G401 (cell line): Measurements from ENCODE around the gene FKTN. TPM values are rescaled to one million over a fixed set of nuclear protein-coding genes. Genes with fewer than 3 reads are reported as not detected.
"Not testable (repeated sequence)": the region's sequence is repeated elsewhere in the genome, so short reads cannot be mapped to it uniquely, and the experiment has no call there.

ENCODE experiments used
- DNase-seq: peaks from one replicate; pipeline ENCODE4 v3.0.0-alpha.2; 2015; ENCODE audit warnings: low spot score
- in situ Hi-C: cut with HindIII; loops from 2 replicates; pipeline ENCODE4 v1.10.0; 2016; ENCODE audit warnings: low sequenced_read_pairs, mixed read lengths
- total RNA-seq: library from RNA; depleted of rRNA; stranded (reverse); fragments of >200 nt; shearing (Covaris generic); gene quantifications from 2 replicates; pipeline ENCODE4 v1.2.3, GENCODE V29; 2014; rRNA removed

Gene FKTN
- total RNA-seq: 15.1 and 21.9 TPM in 2 replicates

DNA sequence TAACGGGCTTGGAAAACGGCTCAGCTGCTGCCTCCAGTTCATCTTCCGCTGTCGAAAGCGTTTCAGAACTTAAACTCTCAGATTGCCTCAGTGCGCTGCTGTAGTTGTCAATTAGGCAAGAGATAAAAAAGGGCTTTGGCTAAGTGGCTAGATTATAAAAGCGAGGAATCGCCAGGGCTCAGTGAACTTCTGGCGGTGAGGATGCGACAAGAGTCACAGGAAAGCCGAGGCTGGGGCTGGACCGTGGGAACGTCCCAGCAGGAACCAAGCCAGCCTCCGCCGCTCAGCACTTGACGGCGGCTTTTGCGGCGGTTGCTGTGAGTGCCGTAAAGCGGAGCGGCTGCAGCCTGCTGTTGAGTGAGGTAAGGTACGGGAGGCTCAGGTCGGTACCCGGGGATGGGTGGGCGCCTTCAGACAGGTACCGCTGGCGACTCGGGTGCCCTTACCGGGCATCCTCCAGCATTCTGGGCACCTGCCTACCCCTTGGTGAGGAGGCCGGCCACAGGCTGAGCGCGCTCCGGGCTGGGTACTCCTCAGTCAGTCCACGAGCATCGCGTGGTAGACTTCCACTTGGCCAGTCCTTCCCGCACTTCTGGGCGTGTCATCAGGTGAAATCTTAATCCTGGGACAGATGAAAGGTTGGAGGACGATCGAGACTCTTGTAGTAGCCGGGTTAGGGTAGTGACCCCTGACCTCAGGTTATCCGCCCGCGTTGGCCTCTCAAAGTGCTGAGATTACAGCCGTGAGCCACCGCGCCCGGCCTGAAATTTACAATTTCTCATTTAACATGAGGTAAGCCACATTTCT lies at the start of gene FKTN:
TSS of gene FKTN (plus strand) at position 328 of the 807 bp plus-strand sequence. CDS start 16,902 bp downstream, outside the sequence.
- in situ Hi-C loops: no loop called here
- peak; percentile 88 for DNase-seq

DNA sequence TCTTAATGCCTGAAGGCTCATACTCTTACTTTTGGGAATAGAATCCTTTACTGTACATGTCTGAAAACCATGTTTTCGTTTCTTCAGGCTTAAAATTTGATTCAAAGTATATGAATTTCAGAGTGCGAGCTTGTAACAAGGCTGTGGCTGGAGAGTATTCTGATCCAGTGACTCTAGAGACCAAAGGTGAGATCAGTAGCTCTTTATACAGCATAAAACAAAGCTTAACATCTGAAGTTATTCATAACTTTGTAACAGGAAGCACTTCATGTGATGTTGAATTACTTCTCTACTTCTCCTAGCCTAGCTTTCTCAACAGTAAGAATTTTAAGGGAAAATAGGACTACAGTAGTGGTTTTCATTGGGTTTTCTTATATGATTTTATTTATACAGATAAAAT lies 49.4 kb upstream of the FKTN start:
- in situ Hi-C loops: no loop called here
- DNase-seq: no peak

DNA sequence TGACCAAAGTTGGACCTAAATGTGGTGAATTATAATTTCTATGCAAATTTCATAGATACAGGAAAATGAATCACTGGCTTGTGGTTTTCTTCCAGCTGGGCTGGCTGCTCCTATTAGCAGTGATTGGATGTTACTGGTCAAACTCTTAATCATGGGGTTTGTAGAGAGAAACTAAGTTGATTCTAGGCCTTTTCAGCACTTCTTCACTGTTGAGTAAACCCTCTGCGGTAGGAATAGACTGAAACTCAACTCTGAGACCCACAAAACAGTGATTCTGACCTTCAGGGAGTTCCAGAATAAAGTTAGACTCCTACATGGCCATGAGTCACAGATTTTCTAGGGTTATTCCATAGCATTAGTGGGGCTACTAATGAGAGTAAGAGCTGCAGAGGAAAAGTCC lies 47.9 kb upstream of the FKTN start:
- in situ Hi-C loops: no loop called here
- DNase-seq: no peak

DNA sequence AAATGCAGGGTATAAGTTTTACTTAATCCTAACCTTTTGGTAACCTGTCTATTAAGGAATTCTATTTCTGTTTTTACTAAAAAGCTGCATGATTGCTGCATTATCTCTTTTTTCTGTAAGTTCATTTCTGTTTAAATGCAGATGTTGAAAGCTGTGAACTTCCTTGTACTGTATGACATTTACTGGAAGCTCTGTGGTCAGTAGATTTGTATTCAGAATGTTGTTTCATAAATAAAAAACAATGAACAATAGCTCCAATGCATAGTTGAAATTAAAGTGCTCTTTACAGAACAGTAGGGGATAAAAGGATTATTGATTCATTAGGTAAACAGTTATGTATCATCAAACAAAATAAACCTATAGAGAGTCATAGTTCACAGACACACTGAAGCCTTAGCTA lies 46.5 kb upstream of the FKTN start:
- DNase-seq: no peak
- in situ Hi-C loops: no loop called here

DNA sequence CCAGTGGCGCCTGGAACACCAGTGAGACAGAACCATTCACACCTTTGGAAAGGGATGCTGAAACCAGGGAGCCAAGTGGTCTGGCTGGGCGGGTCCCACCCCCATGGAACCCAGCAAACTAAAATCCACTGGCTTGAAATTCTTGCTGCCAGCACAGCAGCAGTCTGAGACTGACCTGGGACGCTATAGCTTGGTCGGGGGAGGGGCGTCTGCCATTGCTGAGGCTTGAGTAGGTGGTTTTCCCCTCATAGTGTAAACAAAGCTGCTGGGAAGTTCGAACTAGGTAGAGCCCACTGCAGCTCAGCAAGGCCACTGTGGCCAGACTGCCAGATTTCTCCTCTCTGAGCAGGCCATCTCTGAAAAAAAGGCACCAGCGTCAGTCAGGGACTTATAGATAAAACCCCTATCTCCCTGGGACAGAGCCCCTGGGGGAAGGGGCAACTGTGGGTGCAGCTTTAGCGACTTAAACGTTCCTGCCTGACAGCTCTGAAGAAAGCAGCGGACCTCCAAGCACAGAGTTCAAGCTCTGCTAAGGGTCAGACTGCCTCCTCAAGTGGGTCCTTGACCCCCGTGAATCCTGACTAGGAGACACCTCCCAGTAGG lies 42.0 kb upstream of the FKTN start:
- DNase-seq: no peak
- in situ Hi-C loops: no loop called here

DNA sequence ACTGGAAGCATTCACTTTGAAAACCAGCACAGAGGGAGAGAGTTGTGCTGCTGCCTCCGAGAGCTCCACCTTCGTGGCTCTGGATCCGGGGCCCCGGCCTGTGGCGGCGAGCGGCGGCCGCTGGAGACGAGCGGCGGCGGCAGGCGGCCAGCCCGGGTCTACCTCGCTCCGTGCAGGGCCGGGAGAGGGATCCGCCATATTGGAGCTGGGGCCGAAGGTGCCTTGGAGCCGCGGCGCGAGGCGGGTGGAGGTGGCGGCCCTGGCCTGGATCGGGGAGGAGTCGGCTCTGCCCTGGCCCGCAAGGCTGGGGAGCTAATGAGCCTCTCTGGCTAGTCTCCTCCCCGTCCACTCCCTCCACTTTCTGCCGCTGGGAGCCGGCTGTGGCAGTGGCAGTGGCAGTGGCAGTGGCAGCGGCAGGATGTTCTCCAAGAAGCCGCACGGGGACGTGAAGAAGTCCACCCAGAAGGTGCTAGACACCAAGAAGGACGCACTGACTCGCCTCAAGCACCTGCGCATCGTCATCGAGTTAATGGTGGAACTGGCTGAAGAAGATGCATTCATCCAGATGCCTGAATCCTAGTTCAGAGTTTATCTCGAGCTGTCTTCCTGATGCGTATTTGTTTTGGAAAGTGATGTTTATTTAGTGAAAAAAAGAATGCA lies 38.1 kb upstream of the FKTN start:
- in situ Hi-C loops: not testable (repeated sequence)
- DNase-seq: peak; percentile 15

DNA sequence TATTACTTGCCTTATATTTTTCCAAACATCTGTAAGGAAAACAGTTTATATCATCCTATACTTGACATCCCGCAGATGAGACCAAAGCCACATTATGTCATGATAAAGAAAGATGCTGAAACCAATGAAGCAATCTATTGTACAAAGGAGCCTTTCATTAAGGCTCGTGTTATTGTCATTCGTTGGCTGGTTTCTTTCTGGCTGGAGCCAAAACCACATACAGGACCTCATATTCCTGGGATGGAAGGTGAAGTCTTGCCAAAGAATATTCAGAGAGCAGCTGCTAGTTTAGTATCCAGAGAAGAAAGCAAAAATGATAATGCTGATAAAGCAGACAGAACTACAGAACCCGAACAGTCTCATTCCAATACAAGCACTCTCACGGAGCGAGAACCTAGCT lies 36.9 kb upstream of the FKTN start:
- in situ Hi-C loops, DNase-seq: not testable (repeated sequence)

DNA sequence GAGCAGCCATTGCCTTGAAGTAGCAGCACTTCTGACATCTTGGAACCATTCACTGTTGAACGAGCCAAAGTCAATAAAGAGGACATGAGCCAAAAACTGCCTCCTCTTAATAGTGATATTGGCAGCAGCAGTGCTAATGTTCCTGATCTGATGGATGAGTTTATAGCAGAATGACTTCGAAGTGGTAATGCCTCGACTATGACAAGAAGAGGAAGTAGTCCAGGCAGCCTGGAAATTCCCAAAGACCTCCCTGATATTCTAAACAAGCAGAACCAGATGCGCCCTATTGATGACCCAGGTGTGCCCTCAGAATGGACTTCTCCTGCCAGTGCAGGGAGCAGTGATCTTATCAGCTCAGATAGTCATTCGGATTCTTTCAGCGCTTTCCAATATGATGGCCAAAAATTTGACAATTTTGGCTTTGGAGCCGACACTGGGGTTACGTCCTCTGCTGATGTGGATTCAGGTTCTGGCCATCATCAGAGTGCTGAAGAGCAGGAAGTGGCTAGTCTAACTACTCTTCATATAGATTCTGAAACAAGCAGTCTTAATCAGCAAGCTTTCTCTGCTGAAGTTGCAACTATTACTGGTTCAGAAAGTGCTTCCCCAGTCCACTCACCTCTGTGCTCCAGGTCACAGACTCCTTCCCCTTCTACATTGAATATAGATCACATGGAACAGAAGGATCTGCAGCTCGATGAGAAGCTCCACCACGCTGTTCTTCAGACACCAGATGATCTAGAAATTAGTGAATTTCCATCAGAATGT lies 35.1 kb upstream of the FKTN start:
- DNase-seq, in situ Hi-C loops: not testable (repeated sequence)

DNA sequence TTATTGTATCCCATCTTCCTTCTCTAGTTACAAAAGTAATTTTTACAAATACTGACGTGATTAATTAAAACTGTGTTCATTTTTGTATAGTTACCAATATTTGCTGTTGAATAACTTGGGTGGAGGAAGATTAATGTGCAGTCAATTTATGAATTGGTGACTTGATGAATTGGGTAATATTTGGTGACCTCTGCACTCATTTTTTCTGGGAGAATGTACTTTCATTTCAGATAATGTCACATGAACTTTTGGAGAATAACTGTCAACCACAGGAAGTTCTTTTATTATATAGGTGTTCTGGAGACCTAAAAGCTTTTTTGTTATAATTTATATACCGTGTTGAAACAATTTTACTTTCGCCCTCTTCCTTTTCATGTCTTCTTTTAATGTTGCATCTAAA lies 26.4 kb upstream of the FKTN start:
- DNase-seq: no peak
- in situ Hi-C loops: no loop called here

DNA sequence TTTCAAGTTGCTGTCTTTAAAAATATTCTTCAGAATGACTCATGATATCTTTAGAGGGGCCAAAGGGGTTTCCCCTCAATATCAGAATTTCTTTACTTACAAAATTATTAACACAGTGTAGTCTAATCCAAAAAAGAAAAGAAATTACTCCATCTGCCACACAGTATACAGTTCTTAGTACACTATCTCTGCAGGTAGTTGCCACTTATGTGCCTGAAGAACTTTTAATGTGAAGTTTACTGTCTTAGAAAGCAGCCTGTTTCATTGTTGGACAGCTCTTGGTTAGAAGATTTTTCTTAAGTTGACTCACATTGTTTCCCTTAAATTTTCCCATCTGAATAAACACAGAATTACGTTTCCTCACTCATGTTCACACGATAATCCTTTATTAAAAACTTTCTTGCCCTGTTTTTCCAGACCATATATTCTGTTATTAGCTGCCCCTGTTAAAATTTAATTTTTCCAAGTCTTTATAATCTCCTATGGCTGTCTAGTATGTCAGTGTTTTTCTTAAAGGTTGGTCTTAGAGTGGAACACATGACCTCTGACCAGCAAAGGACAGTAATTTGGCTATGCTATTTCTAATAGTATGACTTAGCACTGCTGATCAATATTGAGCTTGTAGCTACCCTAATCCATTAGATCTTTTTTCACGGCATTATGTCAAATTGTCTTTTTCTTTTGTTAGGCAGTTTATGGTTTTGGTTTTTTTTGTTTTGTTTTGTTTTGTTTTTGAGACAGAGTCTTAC lies 21.8 kb upstream of the FKTN start:
- in situ Hi-C loops: no loop called here
- no peak for DNase-seq

DNA sequence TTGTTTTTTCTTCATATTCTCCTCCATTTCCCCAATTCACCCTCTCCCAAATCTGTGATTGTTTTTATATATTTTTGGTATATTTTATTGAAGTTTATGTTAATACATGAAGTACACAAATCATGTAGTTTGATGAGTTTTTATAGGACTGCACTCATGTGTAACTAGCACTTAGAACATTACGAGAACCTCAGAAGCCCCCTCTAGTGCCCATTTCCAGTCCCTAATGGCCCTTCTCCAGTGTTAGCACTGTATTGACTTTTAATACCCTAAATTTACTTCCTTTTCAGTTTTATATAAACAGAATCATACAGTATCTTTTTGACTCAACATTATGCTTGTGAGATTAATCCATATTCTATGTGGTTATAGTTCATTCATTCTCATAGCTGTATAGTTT lies 18.5 kb upstream of the FKTN start:
- DNase-seq: no peak

DNA sequence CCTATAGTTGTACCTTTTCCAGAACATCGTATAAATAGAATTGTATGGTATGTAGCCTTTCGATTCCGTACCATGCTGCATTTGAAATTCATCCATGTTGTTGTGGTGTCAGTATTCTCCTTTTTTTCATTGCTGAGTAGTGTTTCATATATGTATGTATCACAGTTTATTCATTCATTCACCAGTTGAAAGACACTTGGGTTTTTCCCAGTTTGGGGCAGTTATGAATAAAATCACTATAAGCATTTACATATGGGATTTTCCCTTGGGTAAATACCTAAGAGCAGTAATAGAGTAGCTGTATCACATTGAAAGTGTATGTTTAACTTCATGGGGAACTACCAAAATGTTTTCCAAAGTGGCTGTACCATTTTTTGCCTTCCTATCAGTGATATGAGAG lies 16.1 kb upstream of the FKTN start:
- in situ Hi-C loops: no loop called here
- DNase-seq: no peak

More for the DNA sequence above, 18.5 kb upstream of the FKTN start:
- in situ Hi-C loops: no loop called here

DNA sequence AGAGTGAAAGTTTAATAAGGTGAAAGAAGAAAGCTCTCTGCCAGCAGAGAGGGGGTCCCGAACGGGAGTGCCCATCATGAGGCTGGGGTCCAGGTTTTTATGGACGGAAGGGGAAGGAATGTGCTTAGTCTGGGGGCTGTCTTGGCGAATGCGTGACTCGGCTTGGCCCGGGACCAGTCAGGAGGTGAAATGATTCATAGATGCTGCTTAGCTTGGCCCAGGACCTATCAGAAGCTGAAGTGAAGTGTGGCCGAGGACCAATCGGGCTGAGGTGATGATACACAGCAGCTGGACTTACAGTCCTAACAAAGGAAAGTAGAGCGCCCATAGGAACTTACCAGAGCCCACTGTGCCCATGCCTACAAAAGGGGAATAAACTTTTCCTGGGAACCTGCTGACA lies 3.9 kb upstream of the FKTN start:
- in situ Hi-C loops: no loop called here
- DNase-seq: no peak

DNA sequence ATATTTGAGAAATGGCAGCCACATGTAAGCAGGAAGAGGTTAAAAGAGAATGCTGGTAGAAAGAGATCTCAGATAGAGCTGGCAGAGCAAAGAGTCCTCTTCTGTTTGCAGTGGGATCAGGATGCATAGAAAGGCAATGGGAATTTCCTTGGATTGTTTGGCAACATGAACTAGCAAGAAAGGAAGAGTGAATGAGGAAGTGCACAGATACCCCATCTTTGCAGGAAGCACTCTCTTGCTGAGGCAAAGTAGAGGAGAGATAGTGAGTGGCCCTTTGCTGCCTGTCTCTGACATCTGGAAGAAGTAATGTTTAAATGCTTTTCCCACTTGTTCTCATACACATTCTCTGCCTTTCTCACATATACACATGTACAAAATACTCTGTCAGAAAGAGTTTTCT lies 14.5 kb downstream of the FKTN start:
- DNase-seq: no peak
- in situ Hi-C loops: no loop called here

DNA sequence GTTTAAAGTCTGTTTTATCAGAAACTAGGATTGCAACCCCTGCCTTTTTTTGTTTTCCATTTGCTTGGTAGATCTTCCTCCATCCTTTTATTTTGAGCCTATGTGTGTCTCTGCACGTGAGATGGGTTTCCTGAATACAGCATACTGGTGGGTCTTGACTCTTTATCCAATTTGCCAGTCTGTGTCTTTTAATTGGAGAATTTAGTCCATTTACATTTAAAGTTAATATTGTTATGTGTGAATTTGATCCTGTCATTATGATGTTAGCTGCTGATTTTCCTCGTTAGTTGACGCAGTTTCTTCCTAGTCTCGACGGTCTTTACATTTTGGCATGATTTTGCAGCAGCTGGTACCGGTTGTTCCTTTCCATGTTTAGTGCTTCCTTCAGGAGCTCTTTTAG lies 22.0 kb downstream of the FKTN start:
- in situ Hi-C loops: loop anchor here (25.0 kb wide), 1 partner anchor 132 kb away; no protein-coding TSS in a partner anchor
- not testable (repeated sequence) for DNase-seq

DNA sequence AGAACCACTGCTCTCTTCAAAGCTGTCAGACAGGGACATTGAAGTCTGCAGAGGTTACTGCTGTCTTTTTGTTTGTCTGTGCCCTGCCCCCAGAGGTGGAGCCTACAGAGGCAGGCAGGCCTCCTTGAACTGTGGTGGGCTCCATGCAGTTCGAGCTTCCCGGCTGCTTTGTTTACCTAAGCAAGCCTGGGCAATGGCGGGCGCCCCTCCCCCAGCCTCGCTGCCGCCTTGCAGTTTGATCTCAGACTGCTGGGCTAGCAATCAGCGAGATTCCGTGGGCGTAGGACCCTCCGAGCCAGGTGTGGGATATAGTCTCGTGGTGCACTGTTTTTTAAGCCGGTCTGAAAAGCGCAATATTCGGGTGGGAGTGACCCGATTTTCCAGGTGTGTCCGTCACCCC lies 23.6 kb downstream of the FKTN start:
- in situ Hi-C loops: loop anchor here (25.0 kb wide), 1 partner anchor 131 kb away; no protein-coding TSS in a partner anchor
- DNase-seq: not testable (repeated sequence)

DNA sequence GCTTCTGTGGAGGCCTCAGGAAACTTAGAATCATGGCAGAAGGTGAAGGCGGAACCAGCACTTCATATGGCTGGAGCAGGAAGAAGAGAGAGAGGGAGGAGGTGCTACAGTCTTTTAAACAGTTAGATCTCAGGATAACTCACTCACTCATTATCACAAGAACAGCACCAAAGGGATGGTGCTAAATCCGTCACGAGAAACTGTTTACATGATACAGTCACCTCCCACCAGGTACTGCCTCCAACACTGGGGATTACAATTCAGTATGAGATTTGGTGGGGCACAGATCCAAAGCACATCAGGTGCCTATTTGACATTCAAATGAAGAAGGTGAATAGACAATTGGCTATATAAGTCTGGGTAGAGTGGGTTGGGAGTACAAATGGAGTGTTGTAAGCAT lies 35.2 kb downstream of the FKTN start:
- DNase-seq: no peak
- in situ Hi-C loops: loop anchor here (25.0 kb wide), 1 partner anchor 119 kb away; no protein-coding TSS in a partner anchor

DNA sequence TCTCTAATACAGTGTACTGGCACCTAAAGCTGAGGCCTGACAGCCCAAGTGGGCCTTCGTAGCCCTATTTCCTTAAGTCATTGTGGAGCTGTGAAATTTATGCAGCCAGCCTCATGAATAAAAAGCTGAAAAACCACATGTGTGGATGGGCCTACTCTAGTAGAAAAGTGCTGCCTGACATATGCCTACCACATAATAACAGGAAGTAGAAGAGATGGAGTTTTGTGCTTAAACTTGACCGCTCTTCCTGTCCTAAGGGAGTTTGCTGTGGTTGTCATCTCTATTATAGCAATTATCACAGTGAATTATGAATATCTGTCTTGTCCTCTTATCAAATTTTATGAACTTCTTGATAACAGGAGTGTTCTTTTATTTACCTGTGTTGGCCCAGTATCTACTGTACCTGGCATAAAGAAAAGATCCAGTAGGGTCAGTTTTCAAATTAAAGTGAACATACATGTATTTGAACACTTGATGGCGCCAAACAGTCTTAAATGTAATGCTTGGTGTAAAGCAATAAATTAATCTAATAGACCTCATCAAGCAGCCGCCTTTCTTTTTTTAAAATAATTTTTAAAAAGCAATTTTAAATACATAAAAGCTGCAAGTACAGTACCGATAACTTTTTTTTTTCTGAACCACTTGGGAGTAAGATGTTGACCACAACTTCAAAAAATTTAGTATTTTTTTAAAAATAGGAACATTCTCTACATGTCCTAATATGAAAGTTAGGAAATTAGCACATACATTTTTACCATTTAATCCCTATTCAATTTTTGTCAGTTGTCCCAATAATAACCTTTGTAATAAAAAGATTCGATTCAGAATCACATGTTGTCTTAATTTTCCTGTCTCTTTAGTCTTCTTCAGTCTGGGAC lies 51.0 kb downstream of the FKTN start:
- in situ Hi-C loops: no loop called here
- peak; percentile 74 for DNase-seq
